DND-41 (cell line): ENCODE data around the gene ZFYVE16.

ENCODE experiments used
- EZH2 ChIP-seq: IDR thresholded peaks from 3 replicates; pipeline ENCODE4 v1.6.1; 2012; ENCODE audit warnings: borderline replicate concordance, low read depth, mild to moderate bottlenecking, moderate library complexity, low read length, inconsistent platforms; ENCODE audit not compliant: severe bottlenecking
- TF ChIP-seq, protein P1 (sequence below): IDR thresholded peaks from 2 replicates; pipeline ENCODE4 v1.5.1; 2012; ENCODE audit warnings: borderline replicate concordance, low read length, moderate library complexity, mild to moderate bottlenecking; ENCODE audit not compliant: poor library complexity, severe bottlenecking; ENCODE audit errors: extremely low read depth

DNA sequence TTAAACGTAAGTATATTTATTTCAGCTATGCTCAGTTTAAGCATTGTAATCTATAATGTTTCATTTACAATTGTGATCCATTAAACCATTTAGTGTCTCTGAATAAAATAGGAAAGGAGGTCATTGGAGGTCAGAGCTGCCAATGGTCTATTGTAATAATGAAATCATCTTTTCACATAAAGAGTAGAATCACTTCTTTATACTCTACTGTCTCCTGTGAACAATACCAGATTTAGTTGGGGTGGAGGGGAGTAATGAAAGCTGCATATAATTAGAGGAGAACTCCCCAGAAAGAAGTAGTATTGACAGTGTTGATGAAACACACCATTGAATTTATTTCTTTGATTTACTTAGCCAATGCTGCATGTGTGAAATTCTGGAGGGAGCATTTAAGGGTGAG, 35.1 kb upstream of the ZFYVE16 start:
- TF ChIP-seq, protein P1, sequence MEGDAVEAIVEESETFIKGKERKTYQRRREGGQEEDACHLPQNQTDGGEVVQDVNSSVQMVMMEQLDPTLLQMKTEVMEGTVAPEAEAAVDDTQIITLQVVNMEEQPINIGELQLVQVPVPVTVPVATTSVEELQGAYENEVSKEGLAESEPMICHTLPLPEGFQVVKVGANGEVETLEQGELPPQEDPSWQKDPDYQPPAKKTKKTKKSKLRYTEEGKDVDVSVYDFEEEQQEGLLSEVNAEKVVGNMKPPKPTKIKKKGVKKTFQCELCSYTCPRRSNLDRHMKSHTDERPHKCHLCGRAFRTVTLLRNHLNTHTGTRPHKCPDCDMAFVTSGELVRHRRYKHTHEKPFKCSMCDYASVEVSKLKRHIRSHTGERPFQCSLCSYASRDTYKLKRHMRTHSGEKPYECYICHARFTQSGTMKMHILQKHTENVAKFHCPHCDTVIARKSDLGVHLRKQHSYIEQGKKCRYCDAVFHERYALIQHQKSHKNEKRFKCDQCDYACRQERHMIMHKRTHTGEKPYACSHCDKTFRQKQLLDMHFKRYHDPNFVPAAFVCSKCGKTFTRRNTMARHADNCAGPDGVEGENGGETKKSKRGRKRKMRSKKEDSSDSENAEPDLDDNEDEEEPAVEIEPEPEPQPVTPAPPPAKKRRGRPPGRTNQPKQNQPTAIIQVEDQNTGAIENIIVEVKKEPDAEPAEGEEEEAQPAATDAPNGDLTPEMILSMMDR, result no peak
- no peak for TF ChIP-seq EZH2
